SK-N-MC (cell line): ENCODE results near the gene FGG.

Experiments used
- EZH2 ChIP-seq: fragments of 200-600 bp; sonication (generic); IDR thresholded peaks from one replicate; pipeline ENCODE4 v1.6.1; 2017; ENCODE audit warnings: antibody characterized with exemption
- POLR2AphosphoS5 ChIP-seq: IDR thresholded peaks from 2 replicates; pipeline ENCODE4 v1.6.1; 2012; ENCODE audit warnings: mild to moderate bottlenecking, low read depth, low read length, borderline replicate concordance

DNA sequence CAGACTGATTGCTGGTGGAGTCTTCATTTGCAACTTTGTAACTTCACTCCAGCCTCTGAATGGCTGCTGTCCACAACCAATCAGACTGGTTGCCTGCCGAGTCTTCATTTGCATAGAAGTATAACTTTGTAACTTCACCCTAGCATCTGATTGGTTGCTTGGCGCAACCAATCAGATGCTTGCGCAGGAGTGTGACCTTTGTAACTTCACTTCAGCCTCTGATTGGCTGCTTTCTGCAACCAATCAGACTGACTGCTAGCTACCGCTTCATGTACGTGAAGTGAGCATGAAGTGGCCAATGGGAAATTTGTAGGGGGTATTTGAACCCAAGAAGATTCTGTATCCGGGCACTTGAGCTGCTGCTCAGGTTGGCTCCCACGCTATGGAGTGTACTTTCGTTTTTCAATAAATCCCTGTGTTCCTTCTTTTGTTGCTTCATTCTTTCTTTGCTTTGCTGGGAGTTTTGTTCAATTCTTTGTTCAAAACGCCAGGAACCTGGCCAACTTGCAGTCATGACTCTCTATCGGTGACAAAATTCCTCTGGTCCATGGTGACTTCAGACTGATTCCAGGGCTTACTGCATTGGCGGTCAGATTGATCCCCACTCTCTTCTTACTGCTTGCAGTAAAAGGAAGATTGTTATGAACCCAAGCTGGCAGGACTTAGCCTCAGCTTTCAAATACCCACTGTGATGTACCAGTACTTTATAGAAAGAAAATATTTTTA lies 46.4 kb upstream of the FGG start:
- TF ChIP-seq POLR2AphosphoS5 = no peak
- TF ChIP-seq EZH2 = no peak
